B cell (primary cell): ENCODE measurements around the gene CDKN2C.

ENCODE experiments used
- EZH2 ChIP-seq: IDR thresholded peaks from 2 replicates; pipeline ENCODE4 v1.6.1; 2012; ENCODE audit warnings: borderline replicate concordance, low read depth, mild to moderate bottlenecking, moderate library complexity, low read length; ENCODE audit not compliant: insufficient read depth, poor library complexity, severe bottlenecking
- TF ChIP-seq, protein P1 (sequence below): fragments of 200-600 bp; IDR thresholded peaks from one replicate; pipeline ENCODE4 v1.8.0; 2022; ENCODE audit warnings: antibody characterized with exemption, mild to moderate bottlenecking

DNA sequence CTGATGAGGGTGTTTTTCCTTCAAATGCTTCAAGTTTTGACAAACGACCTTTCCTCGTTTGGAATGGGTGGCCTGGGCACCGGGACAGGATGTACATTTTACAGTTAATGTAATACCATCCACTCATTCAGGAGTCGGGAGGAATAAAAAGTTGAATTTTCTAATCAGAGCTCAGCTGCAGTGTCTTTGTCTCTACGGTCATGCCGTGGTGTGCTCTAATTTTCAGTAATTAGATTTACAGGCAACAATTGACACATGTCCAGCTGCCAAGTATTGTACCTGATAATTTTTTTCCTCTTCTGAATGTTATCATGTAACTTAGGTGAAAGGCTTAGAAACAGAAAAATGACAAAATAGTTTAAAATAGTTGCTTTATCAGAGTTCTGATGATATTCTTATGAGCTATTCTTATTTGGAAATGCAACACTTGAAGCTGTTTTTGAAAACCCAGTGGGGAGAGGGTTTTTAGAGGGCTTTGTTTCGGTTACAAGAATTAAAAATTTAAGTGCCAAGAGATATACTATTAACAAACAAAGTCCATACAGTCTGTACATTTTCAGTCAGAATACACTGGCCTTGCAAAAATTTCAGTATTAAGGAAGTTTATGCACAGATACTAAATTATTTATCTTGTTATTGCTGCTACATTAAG, 1.0 kb downstream of the CDKN2C start:
- TF ChIP-seq, protein P1, sequence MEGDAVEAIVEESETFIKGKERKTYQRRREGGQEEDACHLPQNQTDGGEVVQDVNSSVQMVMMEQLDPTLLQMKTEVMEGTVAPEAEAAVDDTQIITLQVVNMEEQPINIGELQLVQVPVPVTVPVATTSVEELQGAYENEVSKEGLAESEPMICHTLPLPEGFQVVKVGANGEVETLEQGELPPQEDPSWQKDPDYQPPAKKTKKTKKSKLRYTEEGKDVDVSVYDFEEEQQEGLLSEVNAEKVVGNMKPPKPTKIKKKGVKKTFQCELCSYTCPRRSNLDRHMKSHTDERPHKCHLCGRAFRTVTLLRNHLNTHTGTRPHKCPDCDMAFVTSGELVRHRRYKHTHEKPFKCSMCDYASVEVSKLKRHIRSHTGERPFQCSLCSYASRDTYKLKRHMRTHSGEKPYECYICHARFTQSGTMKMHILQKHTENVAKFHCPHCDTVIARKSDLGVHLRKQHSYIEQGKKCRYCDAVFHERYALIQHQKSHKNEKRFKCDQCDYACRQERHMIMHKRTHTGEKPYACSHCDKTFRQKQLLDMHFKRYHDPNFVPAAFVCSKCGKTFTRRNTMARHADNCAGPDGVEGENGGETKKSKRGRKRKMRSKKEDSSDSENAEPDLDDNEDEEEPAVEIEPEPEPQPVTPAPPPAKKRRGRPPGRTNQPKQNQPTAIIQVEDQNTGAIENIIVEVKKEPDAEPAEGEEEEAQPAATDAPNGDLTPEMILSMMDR, result no peak
- TF ChIP-seq EZH2, result no peak
